ENCODE results near the gene ZNF784.

The ZNF784 gene

DNA sequence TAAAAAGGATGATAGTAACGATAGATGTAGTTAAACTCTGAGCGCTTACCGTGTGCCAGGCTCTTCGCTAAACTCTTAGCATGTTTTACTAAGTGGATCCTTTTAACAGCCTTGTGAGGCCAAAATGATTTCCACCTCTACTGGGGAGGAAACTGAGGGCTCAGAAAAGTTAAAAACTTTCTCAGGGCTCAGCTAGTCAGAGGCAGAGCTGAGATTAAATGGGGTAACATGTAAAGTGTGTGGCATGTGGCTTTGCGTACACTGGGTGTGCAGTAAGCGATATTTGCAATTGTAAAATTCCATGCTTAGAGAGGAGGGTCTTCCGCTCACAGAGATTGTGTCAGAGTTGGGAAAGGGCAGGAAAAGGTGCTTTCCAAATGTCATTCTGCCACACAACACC, 32.2 kb upstream of the ZNF784 start:
- no peak for DNase-seq

DNA sequence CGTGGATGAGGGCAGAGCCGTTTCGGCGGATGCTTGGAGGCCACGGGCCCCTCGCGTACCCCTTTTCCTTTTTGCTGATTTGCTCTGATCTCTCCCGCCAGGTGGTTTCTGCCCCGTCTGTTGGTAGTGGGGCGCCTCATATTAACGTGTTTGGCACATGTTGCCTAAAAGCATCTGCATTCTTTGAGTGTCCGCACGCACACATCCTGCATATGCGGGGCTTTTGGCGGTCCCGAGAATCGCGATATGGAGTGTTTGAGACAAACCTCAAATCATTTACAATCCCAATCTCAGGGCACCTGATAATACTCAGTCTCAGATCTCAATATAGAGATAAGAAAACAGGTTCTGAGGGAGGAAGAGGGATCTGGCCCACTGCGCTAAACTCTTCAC, 31.3 kb upstream of the ZNF784 start:
- DNase-seq = no peak

DNA sequence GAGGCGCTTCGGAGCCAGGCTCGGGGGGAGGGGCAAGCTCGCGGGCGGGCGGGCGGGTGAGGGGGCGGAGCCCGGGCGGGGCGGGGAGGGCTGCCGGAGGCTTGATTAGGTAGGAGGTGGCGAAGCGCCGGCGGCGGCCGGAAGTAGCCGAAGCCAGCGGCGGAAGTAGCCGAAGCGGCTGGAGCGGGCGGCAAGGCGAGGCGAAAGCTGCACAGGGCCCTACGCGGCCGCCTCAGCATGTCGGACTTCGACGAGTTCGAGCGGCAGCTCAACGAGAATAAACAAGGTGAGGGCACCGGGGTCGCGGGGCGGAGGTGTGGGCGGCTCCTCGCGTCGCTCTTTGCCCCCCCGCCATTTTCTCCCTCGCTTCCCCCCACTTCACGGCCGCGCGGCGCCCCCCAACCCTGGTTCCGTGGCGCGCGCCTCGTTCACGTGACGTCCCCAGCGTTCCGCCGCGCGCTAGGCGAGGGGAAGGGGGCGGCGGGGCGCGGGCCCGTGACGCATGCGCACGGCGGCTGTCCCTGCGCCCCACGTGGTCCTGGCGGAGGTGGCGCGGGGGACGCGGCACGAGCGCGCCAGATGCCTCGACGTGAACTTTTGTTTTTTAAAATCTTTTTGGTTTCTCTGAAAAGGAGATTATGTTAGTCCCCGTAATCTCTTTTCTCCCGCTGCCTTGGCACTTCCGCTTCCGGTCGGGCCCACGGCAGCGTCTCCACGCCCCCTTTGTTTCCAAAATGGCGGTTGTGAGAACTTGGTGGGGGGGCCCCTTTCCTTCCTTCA, 30.7 kb upstream of the ZNF784 start, which contains the start of gene U2AF2:
TSS of gene U2AF2 (plus strand) at position 168 of the 780 bp plus-strand sequence. CDS start at position 238, 70 bp downstream.
- DNase-seq = peak; percentile 95

DNA sequence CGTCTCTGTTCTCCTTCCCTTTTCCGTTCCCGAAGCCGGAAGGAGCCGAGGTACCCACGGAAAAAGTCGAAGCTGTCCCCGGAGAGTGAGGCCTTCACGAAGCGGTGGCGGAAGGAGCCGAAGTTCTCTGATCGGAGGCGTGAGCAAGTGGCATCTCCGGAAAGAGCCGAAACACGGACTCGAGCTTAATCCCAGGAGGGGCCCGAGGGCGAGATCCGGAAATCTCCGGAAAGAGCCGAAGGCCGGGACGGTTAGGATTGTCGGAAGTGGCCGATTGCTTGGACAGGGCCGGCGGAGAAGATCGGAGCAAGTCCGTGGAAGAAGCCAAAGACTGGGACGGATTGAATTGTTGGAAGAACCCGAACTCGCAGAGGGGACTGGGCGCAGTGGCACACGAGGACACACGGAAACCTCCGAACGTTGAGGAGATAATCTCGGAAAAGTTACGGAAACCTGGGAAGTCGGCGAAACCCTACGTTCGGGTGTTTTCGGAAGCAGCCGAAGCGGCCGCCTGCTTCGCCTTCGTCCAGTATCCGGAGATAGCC, 30.0 kb upstream of the ZNF784 start:
- peak; percentile 97 for DNase-seq

DNA sequence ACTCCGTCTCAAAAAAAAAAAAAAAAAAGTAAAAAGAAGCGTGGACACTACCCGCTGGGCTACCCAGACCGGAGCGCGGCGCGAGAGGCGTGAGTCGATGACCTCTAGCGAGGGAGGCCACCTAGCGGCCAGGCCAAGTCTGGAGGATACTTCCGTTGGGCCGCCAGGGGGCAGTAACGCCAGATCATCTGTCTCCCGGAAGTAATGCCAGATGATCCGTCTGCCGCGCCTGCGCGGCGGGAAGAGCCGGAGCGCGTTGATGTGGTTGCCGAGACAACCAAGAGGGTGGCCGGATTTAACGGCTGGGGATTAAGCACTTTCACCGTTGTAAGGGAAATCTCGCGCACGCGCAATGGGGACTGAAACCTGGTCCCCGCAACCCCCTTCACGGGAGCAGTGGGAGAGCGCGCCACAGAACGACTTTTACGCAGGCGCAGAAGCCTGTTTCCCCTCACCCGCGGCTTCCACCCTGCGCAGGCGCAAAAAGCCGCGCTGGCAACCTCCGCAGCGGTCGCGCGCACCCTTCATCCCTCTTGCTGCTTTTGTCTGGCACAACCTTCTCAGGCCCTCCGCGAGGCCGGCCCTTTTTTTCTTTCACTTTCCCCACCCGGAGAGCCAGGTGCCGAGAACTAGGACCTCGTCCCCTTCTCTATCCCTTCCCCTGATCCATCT, 29.4 kb upstream of the ZNF784 start:
- peak; percentile 97 for DNase-seq

DNA sequence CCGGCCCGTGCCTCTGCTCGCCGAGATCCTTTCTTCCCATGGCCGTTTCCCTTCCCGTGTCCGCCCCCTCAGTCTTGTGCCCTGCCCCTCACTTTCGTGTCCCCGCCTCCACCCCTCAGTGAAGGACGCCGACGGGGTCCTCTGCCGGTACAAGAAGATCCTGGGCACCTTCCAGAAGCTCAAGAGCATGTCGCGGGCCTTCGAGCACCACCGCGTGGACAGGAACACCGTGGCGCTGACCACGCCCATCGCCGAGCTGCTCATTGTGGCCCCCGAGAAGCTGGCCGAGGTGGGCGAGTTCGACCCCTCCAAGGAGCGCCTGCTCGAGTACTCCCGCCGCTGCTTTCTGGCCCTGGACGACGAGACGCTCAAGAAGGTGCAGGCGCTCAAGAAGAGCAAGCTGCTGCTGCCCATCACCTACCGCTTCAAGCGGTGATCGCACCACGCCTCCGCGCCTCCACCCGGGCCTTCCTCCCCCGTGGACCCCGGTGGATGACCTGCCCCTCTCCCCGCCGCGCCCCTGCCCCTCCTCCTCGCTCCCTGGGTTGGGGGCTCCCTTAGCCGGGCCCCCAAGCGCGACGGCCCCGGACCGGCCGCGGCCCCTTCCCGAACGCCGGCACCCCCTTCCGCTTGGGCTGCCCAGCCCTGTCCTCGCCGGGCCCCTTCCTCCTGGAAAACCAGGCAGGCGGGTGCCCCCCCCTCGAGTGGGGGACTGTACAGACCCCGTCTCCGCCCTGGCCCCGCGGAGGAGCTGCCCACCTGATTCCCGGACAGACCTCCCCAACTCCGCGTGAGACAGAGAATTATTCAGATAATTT, 28.2 kb upstream of the ZNF784 start:
- DNase-seq = no peak

DNA sequence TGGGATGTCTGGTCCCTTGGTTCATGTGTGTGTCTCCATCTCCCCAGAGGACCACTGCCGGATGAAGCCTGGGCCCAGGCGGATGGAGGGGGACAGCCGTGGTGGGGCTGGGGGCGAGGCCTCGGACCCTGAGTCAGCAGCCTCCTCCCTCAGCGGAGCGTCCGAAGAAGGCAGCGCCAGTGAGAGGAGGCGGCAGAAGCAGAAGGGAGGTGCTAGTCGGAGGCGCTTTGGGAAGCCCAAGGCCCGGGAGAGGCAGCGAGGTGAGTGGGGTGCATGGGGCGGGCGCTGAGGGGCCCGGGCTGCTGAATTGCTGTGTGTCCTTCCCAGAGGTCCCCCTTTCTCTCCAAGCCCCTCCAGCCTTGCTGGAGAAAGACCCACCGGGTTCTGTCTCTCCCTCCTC, 26.9 kb upstream of the ZNF784 start:
- DNase-seq = no peak

DNA sequence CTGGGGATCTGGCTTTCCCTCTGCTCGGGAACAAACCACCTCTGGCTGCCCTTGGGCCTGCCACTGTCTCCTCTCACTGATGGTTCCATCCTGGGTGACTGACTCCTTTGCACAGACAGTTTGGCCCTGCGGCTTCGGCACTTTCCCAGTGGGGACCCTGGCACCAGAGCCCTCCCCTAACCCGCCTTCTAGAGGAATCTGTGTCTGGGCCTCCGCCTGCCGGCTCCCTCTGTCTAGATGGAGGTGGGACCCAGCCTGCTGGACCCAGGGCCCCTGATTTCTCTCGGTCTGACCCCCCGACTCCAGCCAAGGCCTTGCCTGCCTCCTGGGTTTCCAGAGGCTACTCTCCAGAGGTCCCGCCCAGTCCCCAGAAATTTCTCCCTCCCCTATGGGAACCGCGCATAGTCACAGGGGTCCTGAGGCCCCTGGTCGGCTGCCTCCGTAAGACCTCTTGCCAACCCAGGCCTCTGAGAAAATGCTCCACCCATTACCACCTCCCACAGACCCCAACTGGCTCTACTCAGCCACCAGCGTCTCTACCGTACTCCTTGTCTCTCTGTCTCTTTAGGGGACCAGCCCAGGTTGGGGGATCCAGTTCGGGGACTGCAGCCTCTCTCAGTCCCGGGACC, 26.4 kb upstream of the ZNF784 start:
- no peak for DNase-seq

DNA sequence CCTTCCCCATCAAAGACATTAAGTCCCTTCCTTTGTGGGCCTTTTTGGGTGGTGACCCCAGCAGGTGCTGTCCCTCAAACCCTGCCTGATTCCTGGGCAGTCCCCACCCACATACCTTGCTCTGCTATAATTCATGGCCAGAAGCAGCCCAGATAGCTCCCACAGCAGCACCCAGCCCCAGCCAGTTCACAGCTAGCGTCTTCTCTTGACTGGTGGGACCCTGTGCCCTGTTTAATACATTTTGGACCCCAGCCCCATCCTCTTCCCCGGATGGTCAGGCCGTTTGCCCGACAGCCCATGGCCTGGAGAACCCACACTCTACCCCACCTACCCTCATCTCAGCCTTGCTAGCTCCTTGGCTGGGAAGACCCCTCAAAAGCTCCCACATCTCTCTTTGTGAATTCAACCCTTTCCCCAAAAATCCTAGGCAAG, 25.8 kb upstream of the ZNF784 start:
- DNase-seq = no peak

DNA sequence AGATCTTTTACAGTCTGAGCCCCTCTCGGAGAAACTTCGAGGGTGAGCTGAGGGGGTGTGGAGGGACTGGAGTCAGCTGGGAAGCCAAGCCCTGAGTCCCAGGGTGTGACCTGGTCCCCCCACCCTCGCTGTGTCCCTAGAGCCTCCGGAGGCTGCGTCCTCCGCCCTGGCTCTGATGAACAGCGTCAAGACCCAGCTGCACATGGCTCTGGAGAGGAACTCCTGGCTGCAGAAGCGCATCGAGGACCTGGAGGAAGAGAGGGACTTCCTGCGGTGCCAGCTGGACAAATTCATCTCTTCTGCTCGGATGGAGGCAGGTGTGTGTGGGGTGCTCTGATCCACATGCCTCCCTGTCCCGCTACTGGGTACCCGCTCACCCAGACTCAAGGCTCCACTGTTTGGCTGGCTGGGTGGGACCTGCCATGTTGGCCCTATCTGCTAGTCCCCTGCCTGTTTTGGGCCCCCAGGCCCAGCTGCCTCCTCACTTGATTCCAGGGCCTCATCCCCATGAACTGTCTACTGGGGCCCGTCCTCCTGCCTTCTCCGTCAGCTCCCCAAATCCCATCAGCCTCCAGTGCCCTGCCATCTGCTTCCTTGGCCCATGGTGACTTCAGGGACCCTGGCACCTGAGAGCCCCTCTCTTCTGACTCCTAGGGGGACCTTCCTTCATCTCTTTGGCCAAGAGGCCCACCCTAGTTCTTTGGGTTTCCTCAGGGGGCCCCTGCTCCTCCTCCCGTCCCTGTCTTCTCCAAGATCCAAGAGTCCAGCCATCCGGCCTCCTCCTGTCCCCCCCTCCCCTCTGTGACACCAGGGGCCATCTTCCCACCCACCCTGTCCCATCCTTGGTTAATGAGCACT, 25.1 kb upstream of the ZNF784 start:
- DNase-seq = no peak

DNA sequence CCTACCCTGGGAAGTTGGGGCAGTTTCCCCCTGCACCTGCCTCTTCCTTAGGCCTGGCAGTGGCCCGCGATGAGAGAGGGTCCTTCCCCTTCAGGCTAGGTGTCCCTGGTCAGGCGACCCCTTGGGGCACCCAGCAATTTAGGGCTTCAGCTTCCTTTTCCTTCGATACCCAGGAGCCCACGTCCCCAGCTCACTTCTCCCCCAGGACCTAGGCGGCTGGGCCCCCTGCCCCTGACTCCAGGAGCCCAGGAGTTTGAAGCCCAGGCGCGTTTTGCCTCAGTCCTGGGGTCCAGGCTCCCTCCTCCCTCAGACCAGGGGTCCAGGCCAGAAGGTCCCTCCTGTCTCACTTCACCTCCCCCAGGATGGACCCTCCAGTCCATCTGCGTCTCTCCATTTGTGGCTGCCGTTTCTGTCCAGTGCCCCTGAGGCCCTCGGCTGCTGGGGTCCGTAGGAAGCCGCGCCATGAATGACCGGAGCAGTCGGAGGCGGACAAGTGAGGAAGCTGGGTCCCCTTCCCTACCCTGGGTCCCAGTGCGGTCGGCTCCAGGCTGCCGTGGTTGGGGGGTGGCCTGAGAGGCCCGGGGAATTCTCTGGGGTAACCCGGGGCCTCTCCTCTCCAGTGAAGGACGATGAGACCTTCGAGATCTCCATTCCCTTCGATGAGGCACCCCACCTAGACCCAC, 24.4 kb upstream of the ZNF784 start:
- no peak for DNase-seq

DNA sequence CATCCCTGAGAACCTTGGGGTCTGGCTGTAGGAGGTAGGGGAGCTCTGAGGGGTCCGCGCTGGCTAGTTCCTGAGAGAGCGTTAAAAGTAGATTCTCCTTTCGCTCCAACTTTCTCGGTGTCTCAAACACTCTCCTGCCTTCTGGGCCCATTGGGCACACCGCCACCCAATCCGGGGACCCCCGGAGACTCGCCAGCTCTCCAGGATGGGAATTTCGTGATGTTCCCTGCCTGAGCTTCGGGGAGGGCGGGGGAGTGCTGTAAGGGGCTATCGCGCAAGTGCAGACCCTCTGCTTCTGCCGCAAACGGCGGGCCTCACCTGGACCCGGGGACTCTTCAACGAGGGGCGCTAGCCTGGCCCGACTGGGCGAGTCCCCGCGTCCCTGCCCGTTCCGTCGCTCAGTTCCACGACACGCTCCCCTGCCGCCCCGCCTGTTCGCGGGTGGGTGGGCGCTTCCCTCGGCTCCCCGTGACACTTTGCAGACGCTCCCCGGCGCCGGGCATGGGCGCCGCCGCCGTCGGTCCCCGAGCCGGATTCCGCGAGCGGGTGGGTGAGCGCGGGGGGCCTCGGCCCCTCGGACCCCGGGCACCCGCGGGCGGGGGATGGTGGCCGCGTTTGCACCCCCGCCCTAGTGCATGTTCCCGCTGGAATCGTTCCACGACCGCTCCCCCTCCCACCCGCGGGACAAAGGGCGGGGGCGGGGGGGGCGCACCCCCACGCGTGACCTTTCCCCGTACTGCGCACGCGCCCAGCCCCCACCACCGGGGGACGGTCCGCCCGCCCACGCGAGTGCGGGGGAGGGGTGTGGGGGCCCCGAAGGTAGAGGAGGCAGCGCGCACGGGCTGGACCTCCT, 23.6 kb upstream of the ZNF784 start, which contains the start of gene CCDC106:
TSS of gene CCDC106 (plus strand) at position 481 of the 853 bp plus-strand sequence. CDS start 835 bp downstream, outside the sequence.
- peak; percentile 65 for DNase-seq

DNA sequence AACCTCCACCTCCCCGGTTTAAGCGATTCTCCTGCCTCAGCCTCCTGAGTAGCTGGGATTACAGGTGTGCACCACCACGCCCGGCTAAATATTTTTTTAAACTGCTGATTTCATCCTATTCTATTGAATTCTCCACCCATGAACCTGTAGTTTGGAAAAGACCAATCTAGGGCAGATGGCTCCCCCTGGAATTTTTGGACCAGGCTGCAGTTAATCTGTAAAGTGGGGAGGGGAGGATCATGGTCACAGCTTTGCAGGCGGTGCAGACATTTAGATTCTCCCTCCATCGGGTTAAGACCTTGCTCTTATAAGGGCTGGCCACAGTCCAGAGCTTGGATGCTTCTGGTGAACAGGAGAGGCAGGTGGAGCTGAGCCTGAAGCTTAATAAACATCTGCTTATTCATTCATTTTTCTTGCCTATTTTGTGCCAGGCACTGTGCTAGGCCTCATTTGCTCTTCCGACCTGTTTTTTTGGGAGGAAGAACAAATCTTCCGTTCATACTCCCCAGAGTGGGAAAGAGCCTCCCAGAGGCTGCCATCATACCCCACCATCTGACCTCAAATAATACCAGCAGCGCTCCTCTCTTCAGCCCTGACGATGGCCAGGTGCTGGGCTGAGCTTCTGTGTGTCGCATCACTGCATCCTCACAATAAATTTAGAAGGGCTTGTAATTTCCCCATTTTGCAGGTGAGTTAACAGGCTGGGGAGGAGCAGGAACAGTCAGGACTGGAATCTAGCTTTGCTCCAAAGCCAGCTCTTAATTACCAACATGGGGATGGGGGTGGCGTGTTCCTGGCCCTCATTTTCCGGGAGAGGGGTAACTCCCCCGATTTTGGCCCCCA, 22.7 kb upstream of the ZNF784 start:
- no peak for DNase-seq

DNA sequence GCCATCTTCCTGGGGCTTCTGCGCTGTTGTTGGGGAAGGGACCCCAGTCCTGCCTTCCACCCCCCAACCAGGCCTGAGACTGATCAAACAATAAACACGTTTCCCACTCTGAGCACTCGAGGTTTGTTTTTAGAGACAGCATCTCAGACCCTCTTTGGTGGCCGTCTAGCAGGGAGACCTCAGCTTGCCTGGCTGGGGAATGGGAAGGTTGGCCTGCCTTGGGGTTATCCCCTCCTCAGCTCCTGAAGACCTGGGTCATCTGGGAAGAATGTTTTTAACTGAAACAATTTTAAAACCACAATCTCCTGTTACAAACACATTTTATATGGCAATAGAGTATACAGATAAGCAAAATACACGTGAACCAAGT, 21.1 kb upstream of the ZNF784 start:
- DNase-seq = no peak

DNA sequence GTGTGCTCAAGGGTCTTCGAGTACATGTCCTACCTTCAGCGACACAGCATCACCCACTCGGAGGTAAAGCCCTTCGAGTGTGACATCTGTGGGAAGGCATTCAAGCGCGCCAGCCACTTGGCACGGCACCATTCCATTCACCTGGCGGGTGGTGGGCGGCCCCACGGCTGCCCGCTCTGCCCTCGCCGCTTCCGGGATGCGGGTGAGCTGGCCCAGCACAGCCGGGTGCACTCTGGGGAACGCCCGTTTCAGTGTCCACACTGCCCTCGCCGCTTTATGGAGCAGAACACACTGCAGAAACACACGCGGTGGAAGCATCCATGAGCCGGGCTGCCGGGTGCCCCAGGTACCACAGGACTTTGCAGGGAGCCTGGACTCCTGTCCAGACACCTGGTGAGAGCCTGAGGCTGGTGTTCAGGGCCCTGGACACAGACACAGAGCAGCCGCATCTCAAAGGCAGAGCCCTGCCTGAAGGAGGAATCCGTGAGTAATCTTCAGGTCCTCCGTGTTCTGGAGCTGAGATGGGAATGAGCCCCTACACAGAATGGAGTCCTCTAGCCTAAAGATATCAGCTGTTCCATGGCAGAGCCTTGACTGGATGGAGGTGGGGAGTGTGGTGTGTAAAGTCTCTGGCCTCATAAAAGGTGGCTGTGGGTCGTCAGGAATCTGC, 20.6 kb upstream of the ZNF784 start:
- no peak for DNase-seq

DNA sequence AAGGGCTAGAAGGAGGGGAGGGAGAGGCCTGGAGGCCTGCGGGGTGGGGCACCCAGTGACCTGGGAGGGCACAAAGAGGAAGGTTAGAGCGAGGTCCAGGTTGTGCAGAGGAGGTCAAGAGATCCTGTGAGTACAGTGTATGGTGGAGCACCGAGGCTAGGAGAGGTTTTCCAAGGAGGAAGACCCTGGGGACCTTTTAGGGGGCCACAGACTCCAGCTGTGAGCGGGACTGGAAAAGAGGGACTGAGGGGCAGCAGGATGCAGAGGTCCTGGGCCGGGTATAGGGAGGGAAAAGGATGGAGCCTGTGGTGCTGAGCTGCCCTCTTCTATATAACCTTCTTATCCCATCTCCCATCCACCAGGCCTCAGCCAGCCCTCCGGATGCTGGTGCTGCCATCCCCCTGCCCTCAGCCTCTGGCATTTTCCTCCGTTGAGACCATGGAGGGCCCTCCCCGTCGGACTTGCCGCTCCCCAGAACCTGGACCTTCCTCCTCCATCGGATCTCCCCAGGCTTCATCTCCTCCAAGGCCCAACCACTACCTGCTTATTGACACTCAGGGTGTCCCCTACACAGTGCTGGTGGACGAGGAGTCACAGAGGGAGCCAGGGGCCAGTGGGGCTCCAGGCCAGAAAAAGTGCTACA, 19.9 kb upstream of the ZNF784 start:
- DNase-seq = no peak

DNA sequence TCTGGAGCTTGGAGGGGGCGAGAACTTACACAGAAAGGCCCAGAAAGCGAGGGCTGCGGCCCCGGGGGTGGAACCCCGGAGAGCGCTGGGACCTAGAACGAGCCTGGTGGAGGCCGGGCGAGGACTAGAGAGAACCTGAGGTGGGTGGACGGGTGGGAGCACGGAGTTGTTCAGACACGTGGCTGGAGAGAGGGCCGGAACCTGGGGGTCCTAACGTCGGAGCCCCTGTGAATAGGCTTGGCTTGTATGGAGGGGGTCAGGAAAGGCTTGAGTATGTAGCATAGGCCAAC, 19.5 kb upstream of the ZNF784 start:
- no peak for DNase-seq
